H1 (cell line): ENCODE results near the gene ADCK2.
"Not testable (repeated sequence)": the region's sequence is repeated elsewhere in the genome, so short reads cannot be mapped to it uniquely, and the experiment has no call there.

Source experiments
- HDAC2 ChIP-seq, 2 experiments: fragments of 300-600 bp in 1 of 2; sonication (generic) in 1 of 2; IDR thresholded peaks; 2 replicates each; pipeline ENCODE4 v1.6.1; 2011 to 2012; ENCODE audit warnings: low read depth in 2 of 2, low read length in 2 of 2, mild to moderate bottlenecking in 2 of 2, moderate library complexity in 2 of 2, borderline replicate concordance in 1 of 2, inconsistent platforms in 1 of 2
- JUN ChIP-seq: IDR thresholded peaks from 2 replicates; pipeline ENCODE4 v1.6.1; 2011; ENCODE audit warnings: low read depth, mild to moderate bottlenecking, improper control_type of control experiment, low read length
- MAFK ChIP-seq: IDR thresholded peaks from 2 replicates; pipeline ENCODE4 v1.6.1; 2012; ENCODE audit warnings: low read depth, mild to moderate bottlenecking, improper control_type of control experiment, low read length
- POLR2A ChIP-seq, 2 experiments: IDR thresholded peaks; 1 replicate in 1 of 2; 2 replicates in 1 of 2; pipeline ENCODE4 v1.6.1; 2011; ENCODE audit warnings: low read depth in 2 of 2, low read length in 2 of 2, mild to moderate bottlenecking in 2 of 2; ENCODE audit errors: control extremely low read depth in 1 of 2
- POLR2AphosphoS5 ChIP-seq: IDR thresholded peaks from 2 replicates; pipeline ENCODE4 v1.6.1; 2011; ENCODE audit warnings: low read depth, low read length
- SP4 ChIP-seq: IDR thresholded peaks from 2 replicates; pipeline ENCODE4 v1.6.1; 2012; ENCODE audit warnings: low read length, inconsistent platforms
- ZNF274 ChIP-seq: IDR thresholded peaks from 2 replicates; pipeline ENCODE4 v1.7.0; 2012; ENCODE audit warnings: low read length, borderline replicate concordance; ENCODE audit errors: extremely low read depth
- TF ChIP-seq, protein P1 (sequence below), 3 experiments: IDR thresholded peaks; 1 replicate in 2 of 3; 2 replicates in 1 of 3; pipeline versions ENCODE4 v1.5.1 to v1.6.1; 2011; ENCODE audit warnings: low read length in 3 of 3, mild to moderate bottlenecking in 3 of 3, inconsistent platforms in 2 of 3, low read depth in 1 of 3, moderate library complexity in 1 of 3; ENCODE audit not compliant: insufficient read depth in 1 of 3; ENCODE audit errors: control extremely low read depth in 1 of 3

DNA sequence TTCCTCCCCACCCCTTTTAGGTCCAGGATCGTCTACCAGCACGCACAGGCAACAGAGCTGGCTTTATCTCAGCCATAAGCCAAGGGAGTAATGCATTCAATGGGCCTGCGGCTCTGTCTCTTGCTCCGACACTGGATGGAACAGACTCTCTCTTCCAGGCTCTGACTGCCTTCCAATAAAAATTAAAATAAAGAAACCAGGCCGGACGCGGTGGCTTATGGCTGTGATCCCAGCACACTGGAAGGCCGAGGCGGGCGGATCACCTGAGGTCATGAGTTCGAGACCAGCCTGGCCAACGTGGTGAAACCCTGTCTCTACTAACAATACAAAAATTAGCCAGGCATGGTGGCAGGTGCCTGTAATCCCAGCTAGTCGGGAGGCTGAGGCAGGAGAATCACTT is 28.0 kb upstream of the ADCK2 start:
- not testable (repeated sequence) for TF ChIP-seq HDAC2 (IDR thresholded peaks at IDR 0.05; ENCODE audit: borderline replicate concordance in 1 of 2, low read depth in 2 of 2, low read length in 2 of 2); POLR2AphosphoS5; ZNF274; MAFK; SP4; POLR2A (IDR thresholded peaks at IDR 0.05; ENCODE audit: control extremely low read depth in 1 of 2, low read depth in 2 of 2, low read length in 2 of 2); JUN
- TF ChIP-seq, protein P1, sequence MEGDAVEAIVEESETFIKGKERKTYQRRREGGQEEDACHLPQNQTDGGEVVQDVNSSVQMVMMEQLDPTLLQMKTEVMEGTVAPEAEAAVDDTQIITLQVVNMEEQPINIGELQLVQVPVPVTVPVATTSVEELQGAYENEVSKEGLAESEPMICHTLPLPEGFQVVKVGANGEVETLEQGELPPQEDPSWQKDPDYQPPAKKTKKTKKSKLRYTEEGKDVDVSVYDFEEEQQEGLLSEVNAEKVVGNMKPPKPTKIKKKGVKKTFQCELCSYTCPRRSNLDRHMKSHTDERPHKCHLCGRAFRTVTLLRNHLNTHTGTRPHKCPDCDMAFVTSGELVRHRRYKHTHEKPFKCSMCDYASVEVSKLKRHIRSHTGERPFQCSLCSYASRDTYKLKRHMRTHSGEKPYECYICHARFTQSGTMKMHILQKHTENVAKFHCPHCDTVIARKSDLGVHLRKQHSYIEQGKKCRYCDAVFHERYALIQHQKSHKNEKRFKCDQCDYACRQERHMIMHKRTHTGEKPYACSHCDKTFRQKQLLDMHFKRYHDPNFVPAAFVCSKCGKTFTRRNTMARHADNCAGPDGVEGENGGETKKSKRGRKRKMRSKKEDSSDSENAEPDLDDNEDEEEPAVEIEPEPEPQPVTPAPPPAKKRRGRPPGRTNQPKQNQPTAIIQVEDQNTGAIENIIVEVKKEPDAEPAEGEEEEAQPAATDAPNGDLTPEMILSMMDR (IDR thresholded peaks at IDR 0.05; ENCODE audit: control extremely low read depth in 1 of 3, insufficient read depth in 1 of 3, low read depth in 1 of 3, low read length in 3 of 3) = not testable (repeated sequence)
